Activated CD4-positive, alpha-beta T cell treated with anti-CD3 and anti-CD28 coated beads for 1 hour (primary cell): ENCODE results near the gene BRD9.

Experiments used
- DNase-seq: peaks from one replicate; pipeline ENCODE4 v3.0.0-alpha.2; 2020

BRD9 gene

GRCh38 chr5:876398-877365 lies 15.9 kb downstream of the BRD9 start:
- DNase-seq, result no peak

DNA sequence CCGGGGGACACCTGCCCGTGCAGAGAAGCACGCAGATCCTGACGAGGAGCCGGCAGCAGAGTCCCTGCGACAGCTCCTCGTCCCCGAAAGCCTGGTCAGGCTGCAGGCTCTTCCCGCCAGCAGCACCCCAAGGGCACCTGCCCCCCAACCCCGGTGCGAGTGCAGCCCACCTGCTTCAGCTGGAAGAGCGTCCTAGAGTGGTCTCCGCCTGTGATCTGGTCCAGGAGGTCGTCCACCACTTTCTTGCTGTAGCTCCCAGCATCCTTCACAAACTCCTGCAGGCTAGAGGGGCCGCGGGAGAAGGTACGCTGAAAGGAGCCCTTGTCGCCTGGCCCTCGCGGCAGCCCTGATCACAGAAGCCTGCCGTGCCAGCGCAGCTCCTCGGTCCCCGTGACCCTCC lies 16.7 kb downstream of the BRD9 start:
- DNase-seq, result no peak

DNA sequence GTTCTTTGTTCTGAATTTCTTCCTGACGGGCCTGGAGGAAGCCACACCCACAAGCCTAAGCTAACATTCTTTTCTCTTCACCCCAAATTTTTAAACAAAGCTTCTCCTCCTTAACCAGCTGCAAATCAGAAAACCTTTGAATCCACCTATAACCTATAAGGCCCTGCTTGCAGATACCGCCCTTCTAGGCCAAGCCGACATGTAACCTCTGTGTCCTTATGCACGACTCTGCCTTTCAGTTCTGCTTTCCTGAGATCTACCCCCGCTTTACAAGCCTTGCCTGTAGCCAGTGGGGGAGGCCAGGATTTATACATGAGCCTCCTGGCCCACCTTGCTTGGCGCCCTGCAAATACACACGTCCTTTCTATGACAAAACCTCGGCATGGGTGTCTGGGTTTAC lies 19.3 kb downstream of the BRD9 start:
- DNase-seq, result no peak

GRCh38 chr5:872301-872700 lies 20.3 kb downstream of the BRD9 start:
- DNase-seq, result no peak

- no peak for DNase-seq
Observed at GRCh38 chr5:871596-872298, 20.9 kb downstream of the BRD9 start.

DNA sequence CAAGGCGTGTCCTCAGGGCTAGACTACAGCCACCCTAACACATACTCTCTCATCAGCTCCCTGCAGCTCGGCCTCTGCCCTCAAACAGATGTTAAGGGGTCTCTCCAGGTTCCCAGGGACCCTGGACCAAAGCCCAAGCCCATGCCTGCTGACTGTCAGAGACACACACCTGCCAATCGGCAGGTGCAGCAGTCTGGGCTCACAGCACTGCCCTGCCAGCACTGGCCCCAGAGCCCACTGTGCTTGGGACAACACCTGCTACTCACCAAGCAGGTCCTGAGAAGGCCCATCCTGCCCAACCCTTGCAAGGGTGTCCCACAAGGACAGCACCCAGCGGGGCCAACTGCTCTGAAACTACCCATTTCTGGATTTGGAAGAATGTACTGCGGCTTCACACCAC lies 21.6 kb downstream of the BRD9 start:
- DNase-seq, result no peak

DNA sequence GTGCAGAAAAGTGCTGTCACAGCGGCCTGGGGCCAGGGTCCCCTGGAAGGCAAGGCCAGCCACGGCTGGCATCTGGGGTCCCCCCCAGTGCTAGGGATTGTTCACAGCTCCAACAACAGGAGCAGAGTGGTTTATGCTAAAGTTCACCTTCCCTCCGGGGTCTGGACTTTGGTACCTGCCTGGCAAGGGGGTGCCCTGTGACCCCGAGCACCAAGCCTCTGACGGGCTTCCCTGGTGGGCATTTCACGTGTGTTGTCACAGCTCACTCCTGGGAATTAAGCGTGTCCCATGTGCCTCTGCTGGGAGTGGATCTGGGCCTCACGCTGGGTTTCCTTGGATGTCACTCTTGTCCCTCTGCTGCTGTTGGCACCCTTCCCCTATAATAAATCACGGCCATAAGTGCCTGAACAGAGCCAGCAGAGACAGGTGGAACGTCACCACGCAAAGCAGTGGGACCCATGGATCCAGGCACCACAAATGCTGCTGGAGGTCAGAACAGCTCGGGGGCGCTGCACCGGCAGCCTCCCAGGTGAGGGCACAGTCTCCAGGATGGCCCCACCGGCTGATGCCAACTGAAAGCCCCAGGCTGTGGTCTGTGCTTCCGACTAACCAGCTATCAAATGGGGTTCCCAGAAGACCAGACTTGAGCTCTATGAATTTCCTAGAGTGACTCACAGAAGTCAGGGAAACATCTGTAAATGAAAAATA lies 24.0 kb downstream of the BRD9 start:
- no peak for DNase-seq

DNA sequence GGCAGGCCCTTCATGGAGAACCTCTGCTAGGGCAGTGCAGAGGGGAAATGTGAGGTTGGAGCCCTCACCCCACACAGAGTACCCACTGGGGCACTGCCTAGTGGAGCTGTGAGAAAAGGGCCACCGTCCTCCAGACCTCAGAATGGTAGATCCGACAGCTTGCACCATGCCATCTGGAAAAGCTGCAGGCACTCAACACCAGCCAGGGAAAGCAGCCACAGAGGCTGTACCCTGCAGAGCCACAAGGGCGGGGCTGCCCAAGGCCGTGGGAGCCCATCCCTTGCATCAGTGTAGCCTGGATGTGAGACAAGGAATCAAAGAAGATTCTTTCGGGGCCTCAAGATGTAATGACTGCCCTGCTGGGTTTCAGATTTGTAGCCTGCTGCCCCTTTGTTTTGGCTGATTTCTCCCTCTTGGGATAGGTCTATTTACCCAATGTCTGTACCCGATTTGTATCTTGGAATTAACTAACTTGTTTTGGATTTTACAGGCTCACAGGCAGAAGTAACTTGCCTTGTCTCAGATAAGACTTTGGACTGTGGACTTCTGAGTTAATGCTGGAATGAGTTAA lies 25.2 kb downstream of the BRD9 start:
- DNase-seq, result no peak

- no peak for DNase-seq
Observed at GRCh38 chr5:865771-866170, 26.8 kb downstream of the BRD9 start.

- DNase-seq, result no peak
Observed at GRCh38 chr5:865168-865521, 27.5 kb downstream of the BRD9 start.

DNA sequence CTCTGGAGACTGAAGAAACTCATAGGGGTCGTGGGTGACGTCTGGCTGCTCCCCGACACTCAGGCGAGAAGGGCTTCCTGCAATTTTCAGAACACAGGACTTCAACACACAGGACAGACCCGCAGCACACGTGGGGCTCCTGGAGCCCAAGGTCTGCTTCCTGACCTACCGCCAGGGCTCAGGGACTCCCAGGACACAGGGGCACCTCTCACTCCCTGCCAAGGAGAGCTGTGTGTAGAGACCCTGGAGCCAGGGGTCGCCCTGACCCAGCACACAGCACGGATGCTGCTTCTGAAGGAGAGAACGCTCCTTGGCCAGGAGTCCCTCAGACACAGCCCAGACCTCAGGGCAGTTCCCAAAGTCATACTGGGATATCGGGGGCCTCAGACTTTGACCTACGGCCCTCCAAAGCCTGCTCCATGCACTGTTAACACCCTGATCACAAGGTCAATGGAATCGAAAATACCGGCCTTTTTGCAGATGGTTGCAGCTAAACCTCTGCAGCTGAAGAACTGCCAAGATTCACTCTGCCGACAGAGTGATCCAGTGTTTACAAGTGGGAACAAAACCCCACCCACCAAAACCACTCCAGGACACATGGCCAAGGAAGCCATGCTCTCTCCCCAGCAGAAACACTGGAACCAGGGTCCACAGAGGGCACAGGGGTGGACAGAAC lies 28.0 kb downstream of the BRD9 start:
- DNase-seq, result no peak

- DNase-seq, result no peak
Observed at GRCh38 chr5:863244-863805, 29.3 kb downstream of the BRD9 start.

GRCh38 chr5:862367-863243 lies 30.0 kb downstream of the BRD9 start:
- DNase-seq, result no peak

GRCh38 chr5:861442-862366 lies 30.9 kb downstream of the BRD9 start:
- DNase-seq, result no peak

DNA sequence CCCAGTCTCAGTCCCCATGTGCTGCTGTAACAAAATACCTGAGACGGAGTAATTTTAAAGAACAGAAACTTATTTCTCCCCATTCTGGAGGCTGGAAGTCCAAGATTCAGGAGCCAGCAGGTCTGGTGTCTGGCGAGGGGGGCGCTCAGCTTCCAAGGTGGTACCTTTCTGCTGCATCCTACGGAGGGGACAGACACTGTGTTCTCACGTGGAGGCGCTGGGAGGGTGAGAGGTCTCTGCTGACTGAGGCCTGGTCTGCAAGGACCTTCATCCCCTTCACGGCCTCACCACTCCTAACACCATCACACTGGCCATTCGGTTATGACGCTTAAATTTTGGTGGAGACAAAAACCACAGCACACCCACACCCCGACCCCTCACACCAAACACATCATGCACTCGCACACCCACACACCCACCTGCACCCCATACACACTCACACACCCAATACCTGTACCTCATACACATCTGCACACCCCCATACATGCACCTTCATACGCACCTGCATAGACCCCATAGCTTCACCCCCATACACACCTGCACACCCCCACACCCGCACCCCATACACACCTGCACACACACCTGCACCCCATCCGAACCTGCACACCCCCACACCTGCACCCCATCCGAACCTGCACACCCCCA lies 32.0 kb downstream of the BRD9 start:
- DNase-seq, result no peak

DNA sequence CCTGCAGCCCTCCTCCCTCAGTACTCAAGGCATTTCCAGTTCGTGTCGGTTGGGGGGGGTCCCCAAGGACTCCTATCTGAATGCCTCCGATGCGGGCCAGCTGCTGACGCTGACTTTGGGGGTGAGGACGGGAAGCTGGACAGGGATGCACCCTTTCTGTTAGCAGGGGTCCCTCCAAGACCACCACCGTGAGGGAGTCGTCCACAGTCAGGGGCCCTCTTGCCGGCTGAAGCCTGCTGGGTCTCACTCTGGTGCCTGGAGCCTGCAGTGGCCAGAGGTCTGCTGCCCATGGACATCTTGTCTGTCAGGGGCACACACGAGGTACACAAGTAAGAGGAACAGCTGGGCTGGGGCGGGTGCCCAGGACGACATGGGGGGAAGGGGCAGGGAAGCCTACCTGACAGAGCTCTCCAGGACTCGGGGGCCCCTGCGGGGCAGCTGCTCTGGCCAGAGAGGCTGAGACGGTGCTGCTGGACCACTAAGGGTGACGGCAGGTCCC lies 32.8 kb downstream of the BRD9 start:
- DNase-seq, result no peak

- DNase-seq, result no peak
Observed at GRCh38 chr5:859391-859790, 33.2 kb downstream of the BRD9 start.

GRCh38 chr5:858726-859125 lies 33.9 kb downstream of the BRD9 start:
- no peak for DNase-seq
